Endodermal cell (in vitro differentiated cells): Measurements from ENCODE around the gene BMP8A. TPM values are rescaled to one million over a fixed set of nuclear protein-coding genes. Genes with fewer than 3 reads are reported as not detected.

Experiments
- DNase-seq: peaks from one replicate; pipeline ENCODE4 v3.0.0-alpha.2; 2017
- H3K27ac ChIP-seq: 2 replicates; pipeline ENCODE4 v1.5.1; 2013; ENCODE audit warnings: mild to moderate bottlenecking, low read depth, low read length, moderate library complexity
- H3K27me3 ChIP-seq: 2 replicates; pipeline ENCODE4 v1.6.1; 2013; ENCODE audit warnings: mild to moderate bottlenecking, low read length, moderate library complexity; ENCODE audit not compliant: insufficient read depth, control insufficient read depth, poor library complexity, severe bottlenecking
- H3K36me3 ChIP-seq: 2 replicates; pipeline ENCODE4 v1.7.0; 2013; ENCODE audit warnings: mild to moderate bottlenecking, low read length, moderate library complexity; ENCODE audit not compliant: control insufficient read depth, insufficient read depth
- H3K4me1 ChIP-seq: one replicate; pipeline ENCODE4 v1.7.0; 2013; ENCODE audit warnings: low read length; ENCODE audit not compliant: control insufficient read depth, insufficient read depth
- H3K4me3 ChIP-seq: 2 replicates; pipeline ENCODE4 v1.5.1; 2013; ENCODE audit warnings: mild to moderate bottlenecking, low read length, moderate library complexity
- H3K9ac ChIP-seq: 2 replicates; pipeline ENCODE4 v1.6.1; 2013; ENCODE audit warnings: mild to moderate bottlenecking, low read length, moderate library complexity; ENCODE audit not compliant: poor library complexity, severe bottlenecking; ENCODE audit errors: extremely low read depth
- H3K9me3 ChIP-seq: 2 replicates; pipeline ENCODE4 v1.6.1; 2013; ENCODE audit warnings: mild to moderate bottlenecking, low read length, moderate library complexity; ENCODE audit not compliant: control insufficient read depth
- H3K27ac Mint-ChIP-seq: 2 replicates; pipeline ENCODE4 v1.8.0; 2020; ENCODE audit warnings: mixed read lengths
- H3K27me3 Mint-ChIP-seq: 2 replicates; pipeline ENCODE4 v1.8.0; 2021; ENCODE audit warnings: mild to moderate bottlenecking, mixed read lengths; ENCODE audit not compliant: insufficient read depth
- H3K36me3 Mint-ChIP-seq: 2 replicates; pipeline ENCODE4 v1.8.0; 2020; ENCODE audit warnings: low read depth, mixed read lengths
- H3K4me1 Mint-ChIP-seq: 2 replicates; pipeline ENCODE4 v1.8.0; 2020; ENCODE audit warnings: mixed read lengths
- H3K4me3 Mint-ChIP-seq: 2 replicates; pipeline ENCODE4 v1.8.0; 2020; ENCODE audit warnings: mild to moderate bottlenecking, moderate library complexity, mixed read lengths
- H3K9me3 Mint-ChIP-seq: 2 replicates; pipeline ENCODE4 v1.8.0; 2020; ENCODE audit warnings: mild to moderate bottlenecking, mixed read lengths
- CTCF ChIP-seq: fragments of 200-600 bp; sonication (generic); conservative IDR thresholded peaks from 2 replicates; pipeline ENCODE4 v1.5.0; 2021; ENCODE audit warnings: antibody characterized with exemption, mild to moderate bottlenecking
- WGBS, 2 experiments: methylation state at CpG; one replicate each; pipeline versions ENCODE4 v1.1.5 to v1.1.7; 2013; ENCODE audit warnings: missing lambda C conversion rate in 2 of 2, mixed read lengths in 1 of 2; ENCODE audit not compliant: insufficient coverage in 1 of 2, insufficient read length in 1 of 2; 5-methylcytosine and 5-hydroxymethylcytosine counted together
- total RNA-seq, 2 donors: library from RNA; stranded (reverse); fragmentation: NEBNext Ultra II Directional in 1 of 2; extraction: Animal tissue kit (Norgen Biotek cat#: 25700) in 1 of 2; gene quantifications; 2 replicates in 1 of 2; 3 replicates in 1 of 2; pipeline ENCODE4 v1.2.1, GENCODE V29; 2021

The BMP8A gene
- total RNA-seq, 2 donors from 2014 or later: 0.66 to 0.75 TPM

- H3K27me3 ChIP-seq: no peaks in the 10 kb centered on the region
- no peak overlapping the region for H3K27ac Mint-ChIP-seq
- no peaks in the 10 kb centered on the region for H3K9me3 ChIP-seq
- TF ChIP-seq CTCF: no peak
- no peak for DNase-seq
- H3K27ac ChIP-seq: no peak overlapping the region
- peaks cover 32% of the 10 kb centered on the region for H3K4me1 Mint-ChIP-seq
- no peak overlapping the region for H3K4me3 Mint-ChIP-seq
- H3K36me3 Mint-ChIP-seq: peaks cover 97% of the 10 kb centered on the region
- peaks cover 96% of the 10 kb centered on the region for H3K36me3 ChIP-seq
- H3K27me3 Mint-ChIP-seq: no peaks in the 10 kb centered on the region
- H3K9ac ChIP-seq: no peak overlapping the region
- WGBS, 2 experiments: 97% methylated on average over 2 of the region's 2 CpGs; no CpG with 5 or more reads in 1 of the 2 experiments
- no peak overlapping the region for H3K4me3 ChIP-seq
- no peaks in the 10 kb centered on the region for H3K9me3 Mint-ChIP-seq
- H3K4me1 ChIP-seq: peaks cover 10% of the 10 kb centered on the region
Measured at GRCh38 chr1:39568208-39568607, 76.8 kb downstream of the BMP8A start.

- Mint-ChIP-seq H3K4me1 (peaks cover 38% of the 10 kb centered on the region), H3K36me3 (peaks cover 96% of the 10 kb centered on the region), H3K9me3 (no peaks in the 10 kb centered on the region), H3K27me3 (no peaks in the 10 kb centered on the region), H3K4me3 (no peak overlapping the region), H3K27ac (no peak overlapping the region)
- Histone ChIP-seq H3K27me3 (no peaks in the 10 kb centered on the region), H3K4me1 (peaks cover 10% of the 10 kb centered on the region), H3K27ac (no peak overlapping the region), H3K9me3 (no peaks in the 10 kb centered on the region), H3K9ac (no peak overlapping the region), H3K36me3 (peaks cover 93% of the 10 kb centered on the region), H3K4me3 (no peak overlapping the region)
- no peak for TF ChIP-seq CTCF
- peak; percentile 52 for DNase-seq
- WGBS, 2 experiments: 68 to 73% methylated on average over 4 of the region's 4 CpGs
Measured at GRCh38 chr1:39569034-39569433, 77.6 kb downstream of the BMP8A start.

DNA sequence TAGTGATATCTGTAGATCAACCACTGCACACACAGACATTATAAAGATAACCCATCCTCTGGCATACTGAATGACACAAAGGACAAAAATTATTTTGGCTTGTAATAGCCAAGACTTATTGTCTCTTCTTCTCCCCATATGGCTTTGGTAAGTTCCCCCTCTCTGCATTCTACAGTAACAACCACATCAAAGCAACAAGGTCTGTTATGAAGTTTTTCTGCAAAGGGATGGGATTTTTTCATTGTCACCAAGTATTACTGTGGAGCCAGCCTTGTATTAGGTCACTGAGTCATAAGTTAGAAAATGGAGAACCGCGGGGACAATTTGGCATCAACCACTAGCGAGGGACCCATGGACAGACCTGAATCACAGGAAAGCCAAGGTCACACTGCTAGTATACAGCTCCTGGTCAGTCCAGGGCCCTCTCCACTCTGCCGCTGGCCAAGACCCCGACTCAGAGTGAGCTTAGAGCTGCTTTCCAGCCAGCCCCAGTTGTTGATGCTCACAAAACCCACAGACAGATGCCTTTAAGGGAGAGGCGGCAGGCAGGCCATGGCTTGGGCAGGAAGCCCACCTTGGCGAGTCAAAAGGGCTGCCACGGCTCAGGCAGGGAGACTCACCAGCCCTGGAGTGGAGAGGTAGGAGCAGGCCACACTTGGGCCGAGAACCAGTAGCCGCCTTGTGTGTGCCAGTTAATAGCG is 79.2 kb downstream of the BMP8A start:
- WGBS, 2 experiments: 93 to 96% methylated on average over 8 to 11 of the region's 11 CpGs
- no peaks in the 10 kb centered on the region for H3K27me3 Mint-ChIP-seq
- H3K4me1 Mint-ChIP-seq: peaks cover 51% of the 10 kb centered on the region
- Histone ChIP-seq H3K27ac (no peak overlapping the region), H3K4me1 (peaks cover 10% of the 10 kb centered on the region), H3K27me3 (no peaks in the 10 kb centered on the region), H3K4me3 (no peak overlapping the region), H3K9ac (no peak overlapping the region), H3K9me3 (no peaks in the 10 kb centered on the region), H3K36me3 (peaks cover 94% of the 10 kb centered on the region)
- H3K4me3 Mint-ChIP-seq: no peak overlapping the region
- H3K27ac Mint-ChIP-seq: no peak overlapping the region
- H3K36me3 Mint-ChIP-seq: peaks cover 97% of the 10 kb centered on the region
- TF ChIP-seq CTCF: no peak
- DNase-seq: no peak
- no peaks in the 10 kb centered on the region for H3K9me3 Mint-ChIP-seq
